HG02973 (cell line): ENCODE results near the gene NHS.

Source experiments
- ATAC-seq: cut with Tn5 transposase; IDR thresholded peaks from one replicate; pipeline ENCODE4 v1.9.1; 2021; ENCODE audit warnings: moderate library complexity; ENCODE audit not compliant: unreplicated experiment

The NHS gene

GRCh38 chrX:17656556-17656955 lies 281.6 kb downstream of the NHS start:
- ATAC-seq: no peak

GRCh38 chrX:17662391-17662790 lies 287.4 kb downstream of the NHS start:
- ATAC-seq: no peak

GRCh38 chrX:17668929-17669328 lies 293.9 kb downstream of the NHS start:
- no peak for ATAC-seq

- no peak for ATAC-seq
Observed at GRCh38 chrX:17669458-17669857, 294.5 kb downstream of the NHS start.

- ATAC-seq: no peak
Observed at GRCh38 chrX:17669891-17670290, 294.9 kb downstream of the NHS start.

GRCh38 chrX:17670874-17671273 lies 295.9 kb downstream of the NHS start:
- ATAC-seq: no peak

GRCh38 chrX:17674601-17675000 lies 299.6 kb downstream of the NHS start:
- no peak for ATAC-seq

GRCh38 chrX:17679261-17679660 lies 304.3 kb downstream of the NHS start:
- ATAC-seq: no peak

GRCh38 chrX:17679820-17680219 lies 304.8 kb downstream of the NHS start:
- no peak for ATAC-seq

GRCh38 chrX:17680732-17681413 lies 305.9 kb downstream of the NHS start:
- ATAC-seq: no peak

- no peak for ATAC-seq
Observed at GRCh38 chrX:17682259-17682658, 307.3 kb downstream of the NHS start.

GRCh38 chrX:17685026-17685425 lies 310.0 kb downstream of the NHS start:
- no peak for ATAC-seq

GRCh38 chrX:17687648-17688047 lies 312.6 kb downstream of the NHS start:
- no peak for ATAC-seq

GRCh38 chrX:17689971-17690409 lies 315.0 kb downstream of the NHS start:
- ATAC-seq: no peak

GRCh38 chrX:17692709-17693346 lies 317.8 kb downstream of the NHS start:
- ATAC-seq: no peak

- no peak for ATAC-seq
Observed at GRCh38 chrX:17697191-17697590, 322.2 kb downstream of the NHS start.

- no peak for ATAC-seq
Observed at GRCh38 chrX:17700976-17701375, 326.0 kb downstream of the NHS start.

GRCh38 chrX:17703201-17703600 lies 328.2 kb downstream of the NHS start:
- no peak for ATAC-seq

GRCh38 chrX:17705211-17705610 lies 330.2 kb downstream of the NHS start:
- no peak for ATAC-seq

GRCh38 chrX:17706676-17707075 lies 331.7 kb downstream of the NHS start:
- ATAC-seq: no peak

GRCh38 chrX:17707731-17708130 lies 332.7 kb downstream of the NHS start:
- no peak for ATAC-seq

- ATAC-seq: no peak
Observed at GRCh38 chrX:17710871-17711301, 335.9 kb downstream of the NHS start.

GRCh38 chrX:17713288-17713687 lies 338.3 kb downstream of the NHS start:
- no peak for ATAC-seq
